Measurements from ENCODE around the gene ZMYND19. TPM values are rescaled to one million over a fixed set of nuclear protein-coding genes. Genes with fewer than 3 reads are reported as not detected.

Gene ZMYND19
- total RNA-seq, 1 experiment from 2014 or later: 77.9 TPM

- no peak for DNase-seq (ENCODE audit: low spot score)
- TF ChIP-seq MLX (CRISPR knock-in tag; IDR thresholded peaks at IDR 0.05) (no peak), TP53 (CRISPR knock-in tag; IDR thresholded peaks at IDR 0.05) (no peak), ZBTB43 (CRISPR knock-in tag; IDR thresholded peaks at IDR 0.05) (no peak), EMX1 (CRISPR knock-in tag; IDR thresholded peaks at IDR 0.05) (no peak), PRRX2 (CRISPR knock-in tag; IDR thresholded peaks at IDR 0.05) (no peak), NR2C2 (CRISPR knock-in tag; IDR thresholded peaks at IDR 0.05) (no peak), GTF2I (CRISPR knock-in tag; conservative IDR thresholded peaks at IDR 0.05) (no peak), RELA (CRISPR knock-in tag; IDR thresholded peaks at IDR 0.05; ENCODE audit: borderline replicate concordance) (no peak), MXD4 (CRISPR knock-in tag; IDR thresholded peaks at IDR 0.05; ENCODE audit: borderline replicate concordance) (no peak), NR3C1 (CRISPR knock-in tag; conservative IDR thresholded peaks at IDR 0.05; ENCODE audit: low read depth) (no peak), ERG (CRISPR knock-in tag; IDR thresholded peaks at IDR 0.05) (no peak), USF1 (CRISPR knock-in tag; IDR thresholded peaks at IDR 0.05) (no peak), ZSCAN18 (CRISPR knock-in tag; IDR thresholded peaks at IDR 0.05) (no peak), IRF2 (CRISPR knock-in tag; IDR thresholded peaks at IDR 0.05; ENCODE audit: borderline replicate concordance, low read depth) (no peak), ZNF671 (CRISPR knock-in tag; IDR thresholded peaks at IDR 0.05) (no peak)
- H3K4me3 Mint-ChIP-seq: no peak overlapping the region
- peaks cover 3% of the 10 kb centered on the region for H3K27me3 Mint-ChIP-seq (ENCODE audit: low read depth)
- POLR2A ChIA-PET: no interaction called here
- no peak overlapping the region for H3K27ac Mint-ChIP-seq
- no peaks in the 10 kb centered on the region for H3K4me1 Mint-ChIP-seq
- H3K36me3 Mint-ChIP-seq: peaks cover 17% of the 10 kb centered on the region; the same call in 1 of the 2 replicates
- H3K9me3 Mint-ChIP-seq: peaks cover 18% of the 10 kb centered on the region
- no peak for ATAC-seq
- CTCF ChIA-PET: interaction anchor here (2.0 to 2.1 kb wide), 2 partner anchors 9 to 13 kb away, joined by 6 to 7 read pairs; no protein-coding TSS in a partner anchor
Measured at GRCh38 chr9:137544176-137544760, 46.0 kb downstream of the ZMYND19 start.

GRCh38 chr9:137543237-137543963 lies 46.9 kb downstream of the ZMYND19 start:
- CTCF ChIA-PET: interaction anchor here (0.9 to 2.1 kb wide), 3 partner anchors 8 to 17 kb away, joined by 3 to 6 read pairs (median 3); no protein-coding TSS in a partner anchor
- POLR2A ChIA-PET: no interaction called here
- no peak for TF ChIP-seq SMAD3 (CRISPR knock-in tag; IDR thresholded peaks at IDR 0.05; ENCODE audit: borderline replicate concordance)
- TF ChIP-seq RELA (CRISPR knock-in tag; IDR thresholded peaks at IDR 0.05; ENCODE audit: borderline replicate concordance): no peak
- no peak for TF ChIP-seq ELF4 (CRISPR knock-in tag; IDR thresholded peaks at IDR 0.05; ENCODE audit: low read depth)
- no peak for TF ChIP-seq NR3C1 (CRISPR knock-in tag; conservative IDR thresholded peaks at IDR 0.05; ENCODE audit: low read depth)
- TF ChIP-seq ZNF232 (CRISPR knock-in tag; IDR thresholded peaks at IDR 0.05): no peak
- no peak for TF ChIP-seq ETV6 (CRISPR knock-in tag; IDR thresholded peaks at IDR 0.05)
- TF ChIP-seq EMX1 (CRISPR knock-in tag; IDR thresholded peaks at IDR 0.05): no peak
- TF ChIP-seq NFATC4 (CRISPR knock-in tag; IDR thresholded peaks at IDR 0.05): no peak
- TF ChIP-seq GRHL2 (CRISPR knock-in tag; IDR thresholded peaks at IDR 0.05; ENCODE audit: insufficient replicate concordance, severe bottlenecking): no peak
- no peak for TF ChIP-seq ERG (CRISPR knock-in tag; IDR thresholded peaks at IDR 0.05)
- no peak for TF ChIP-seq MLX (CRISPR knock-in tag; IDR thresholded peaks at IDR 0.05)

More at GRCh38 chr9:137543237-137543963, 46.9 kb downstream of the ZMYND19 start:
- no peak overlapping the region for H3K27ac Mint-ChIP-seq
- no peak for ATAC-seq
- H3K4me1 Mint-ChIP-seq: no peaks in the 10 kb centered on the region
- peaks cover 3% of the 10 kb centered on the region for H3K27me3 Mint-ChIP-seq (ENCODE audit: low read depth)
- peaks cover 17% of the 10 kb centered on the region; the same call in 1 of the 2 replicates for H3K36me3 Mint-ChIP-seq
- H3K4me3 Mint-ChIP-seq: no peak overlapping the region
- DNase-seq (ENCODE audit: low spot score): no peak
- peaks cover 18% of the 10 kb centered on the region for H3K9me3 Mint-ChIP-seq
